ENCODE results near the gene XIRP2.

XIRP2 gene

GRCh38 chr2:167293943-167294775 lies 405.9 kb downstream of the XIRP2 start:
- peak; percentile 37 for DNase-seq (ENCODE audit: low read depth)

- DNase-seq (ENCODE audit: low read depth), result peak; percentile 32
Observed at GRCh38 chr2:167294776-167295140, 406.5 kb downstream of the XIRP2 start.

DNA sequence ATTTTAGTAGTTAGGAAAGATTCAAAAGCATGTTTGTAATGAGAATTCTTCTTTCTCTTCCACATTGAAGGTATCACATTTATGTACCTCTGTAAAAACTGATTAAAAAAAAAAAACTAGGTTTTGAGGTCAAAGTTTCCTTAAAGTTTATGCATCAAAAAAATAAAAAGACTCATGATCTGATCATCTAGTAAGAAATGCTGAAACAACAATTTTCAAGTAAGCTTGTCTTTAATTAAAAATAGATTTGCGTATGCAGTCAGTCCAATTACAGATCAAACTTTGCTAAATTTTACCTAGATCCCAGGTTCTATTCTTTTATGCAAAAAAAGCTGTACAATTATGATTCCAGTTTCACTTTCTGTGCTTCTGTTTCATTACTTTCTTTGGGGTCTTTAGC lies 409.0 kb downstream of the XIRP2 start:
- no peak for DNase-seq (ENCODE audit: low read depth)

DNA sequence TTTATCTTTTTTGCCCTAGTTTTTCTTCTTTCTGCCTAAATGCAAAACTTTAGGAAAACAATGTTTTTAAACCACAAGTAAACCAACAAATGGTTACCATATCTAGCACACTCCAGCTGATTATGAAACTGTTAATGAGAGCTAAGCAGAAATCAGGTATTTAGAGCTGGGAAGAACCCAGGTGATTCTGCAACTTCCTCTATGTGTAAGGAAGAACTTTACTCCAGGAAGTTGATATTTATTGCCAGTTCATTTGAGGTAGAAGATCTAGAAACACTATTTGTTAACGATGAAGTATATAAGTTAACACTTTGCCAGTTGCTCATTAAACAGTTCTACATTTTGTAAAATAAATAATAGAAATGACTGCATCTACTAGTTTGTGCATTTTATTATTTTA lies 409.7 kb downstream of the XIRP2 start:
- DNase-seq (ENCODE audit: low read depth), result no peak
